HG03575 (cell line): ENCODE results near the gene TAF1B.

Source experiments
- ATAC-seq: cut with Tn5 transposase; IDR thresholded peaks from one replicate; pipeline ENCODE4 v1.9.1; 2021; ENCODE audit not compliant: unreplicated experiment, insufficient number of reproducible peaks, low FRiP score; ENCODE audit errors: extremely low read depth

The TAF1B gene

GRCh38 chr2:9951522-9952285 is 108.4 kb downstream of the TAF1B start, which contains the start of gene GRHL1:
GRHL1 (plus strand) TSS chr2:9951693; CDS start chr2:9951834, 141 bp downstream.
- peak; percentile 57 for ATAC-seq

DNA sequence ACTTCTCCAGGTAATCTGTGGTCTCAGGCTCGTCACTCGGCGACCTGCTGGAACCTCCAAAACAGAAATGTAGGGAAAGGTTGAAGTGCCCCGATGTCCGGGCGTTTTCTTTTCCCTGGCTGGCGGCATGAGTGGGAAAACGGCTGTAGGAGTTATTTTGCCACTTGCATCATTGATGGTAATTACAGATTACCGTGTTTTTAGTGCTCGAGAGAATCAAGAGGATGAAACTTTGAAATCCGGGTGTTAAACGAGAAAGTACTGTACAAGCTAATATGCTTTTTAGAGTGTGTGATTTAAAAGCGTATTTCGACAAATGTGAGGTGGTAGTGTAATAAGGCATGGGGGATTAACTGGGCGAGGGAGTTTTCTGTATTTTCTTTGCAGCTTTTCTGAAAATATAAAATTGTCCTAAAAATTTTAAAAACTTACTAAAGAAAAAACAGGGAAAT is 109.0 kb downstream of the TAF1B start:
- no peak for ATAC-seq

DNA sequence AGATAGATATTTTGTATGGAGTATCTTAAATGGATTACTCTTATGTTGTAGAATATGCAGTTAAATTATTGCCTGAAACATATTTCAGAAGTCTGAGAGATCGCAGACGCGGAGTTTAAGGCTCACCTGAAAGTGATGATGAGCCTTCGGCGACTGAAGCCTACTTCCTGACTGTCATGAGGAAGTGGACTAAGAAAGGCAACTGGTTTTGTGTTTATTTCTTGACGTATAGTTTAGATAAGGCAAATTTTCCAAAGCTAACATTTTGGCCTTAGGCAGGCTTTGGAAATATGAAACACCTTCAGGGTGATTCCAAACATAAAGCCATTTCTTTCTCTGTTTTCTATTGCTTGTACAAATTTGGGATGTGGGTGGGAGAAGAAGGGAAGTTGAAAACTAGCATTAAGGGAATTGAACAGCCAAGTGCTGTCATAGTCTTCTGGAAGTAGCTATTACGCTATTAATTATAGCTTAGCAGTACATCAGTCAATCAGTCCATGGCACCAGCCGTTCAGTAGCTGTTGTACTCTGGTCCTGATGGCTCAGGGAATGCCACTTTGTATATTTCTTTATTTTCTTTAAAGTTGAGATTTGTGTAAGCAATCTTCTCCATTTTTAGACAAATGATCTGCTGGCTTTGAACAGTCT is 109.7 kb downstream of the TAF1B start:
- ATAC-seq, result no peak

DNA sequence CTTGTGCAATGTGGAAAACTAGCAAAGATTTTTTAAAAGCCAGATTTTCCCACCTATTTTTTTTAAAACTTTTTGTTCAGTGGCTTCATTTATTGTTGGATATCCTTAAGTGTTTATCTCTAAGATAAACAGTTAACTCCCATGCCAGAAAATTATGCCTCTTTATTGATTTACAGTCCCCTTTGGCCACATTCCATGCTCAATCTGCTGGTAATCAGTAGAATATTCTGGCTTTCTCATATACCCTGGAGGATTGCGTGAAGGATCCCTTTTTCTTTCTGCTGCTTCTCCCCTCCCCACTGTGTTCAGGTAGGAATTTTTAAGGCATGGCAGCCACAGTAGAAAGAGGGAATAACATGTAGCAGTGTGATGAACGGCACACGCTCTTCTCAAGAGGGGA is 110.9 kb downstream of the TAF1B start:
- no peak for ATAC-seq

- no peak for ATAC-seq
Observed at GRCh38 chr2:9958057-9958456, 114.8 kb downstream of the TAF1B start.

- ATAC-seq, result no peak
Observed at GRCh38 chr2:9959262-9959661, 116.0 kb downstream of the TAF1B start.

DNA sequence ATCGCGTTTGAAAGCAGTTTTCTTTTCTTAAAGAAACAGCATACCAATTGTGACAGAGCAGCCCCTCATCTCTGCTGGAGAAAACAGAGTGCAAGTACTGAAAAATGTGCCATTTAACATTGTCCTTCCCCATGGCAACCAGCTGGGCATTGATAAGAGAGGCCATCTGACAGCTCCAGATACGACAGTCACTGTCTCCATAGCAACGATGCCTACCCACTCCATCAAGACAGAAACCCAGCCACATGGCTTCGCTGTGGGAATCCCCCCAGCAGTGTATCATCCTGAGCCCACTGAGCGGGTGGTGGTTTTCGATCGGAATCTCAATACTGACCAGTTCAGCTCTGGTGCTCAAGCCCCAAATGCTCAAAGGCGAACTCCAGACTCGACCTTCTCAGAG is 117.7 kb downstream of the TAF1B start:
- no peak for ATAC-seq

GRCh38 chr2:9964334-9964980 is 121.2 kb downstream of the TAF1B start:
- ATAC-seq, result no peak

DNA sequence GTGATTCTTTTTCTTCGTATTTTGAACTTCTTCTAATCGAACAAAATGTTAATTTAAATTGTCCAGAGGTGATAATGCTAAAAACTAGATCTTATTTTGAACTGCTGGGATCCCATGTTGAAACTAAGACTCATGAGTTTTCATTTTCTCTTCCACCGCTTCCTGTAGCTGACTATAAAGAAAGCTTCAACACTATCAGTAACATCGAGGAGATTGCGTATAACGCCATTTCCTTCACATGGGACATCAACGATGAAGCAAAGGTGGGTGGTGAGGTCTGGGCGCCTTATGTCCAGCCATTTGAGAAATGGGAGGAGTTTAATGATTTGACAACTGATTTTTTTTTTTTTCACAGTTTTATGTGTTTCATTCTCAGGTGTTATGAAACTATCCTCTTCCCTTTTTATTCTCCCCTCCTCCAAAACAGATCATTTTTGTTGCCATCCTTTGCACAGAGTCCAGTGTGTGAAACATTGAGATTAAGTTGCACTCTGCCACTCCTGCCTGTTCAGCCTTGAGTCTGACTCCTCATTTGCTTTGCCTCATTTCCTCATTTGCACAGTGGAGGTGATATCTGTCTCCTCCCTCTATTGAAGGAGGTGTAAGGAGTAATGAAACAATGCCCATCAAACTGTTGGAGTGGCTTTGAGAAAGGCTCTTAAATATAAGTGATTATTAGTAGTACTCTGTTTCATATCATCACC is 122.0 kb downstream of the TAF1B start:
- no peak for ATAC-seq

DNA sequence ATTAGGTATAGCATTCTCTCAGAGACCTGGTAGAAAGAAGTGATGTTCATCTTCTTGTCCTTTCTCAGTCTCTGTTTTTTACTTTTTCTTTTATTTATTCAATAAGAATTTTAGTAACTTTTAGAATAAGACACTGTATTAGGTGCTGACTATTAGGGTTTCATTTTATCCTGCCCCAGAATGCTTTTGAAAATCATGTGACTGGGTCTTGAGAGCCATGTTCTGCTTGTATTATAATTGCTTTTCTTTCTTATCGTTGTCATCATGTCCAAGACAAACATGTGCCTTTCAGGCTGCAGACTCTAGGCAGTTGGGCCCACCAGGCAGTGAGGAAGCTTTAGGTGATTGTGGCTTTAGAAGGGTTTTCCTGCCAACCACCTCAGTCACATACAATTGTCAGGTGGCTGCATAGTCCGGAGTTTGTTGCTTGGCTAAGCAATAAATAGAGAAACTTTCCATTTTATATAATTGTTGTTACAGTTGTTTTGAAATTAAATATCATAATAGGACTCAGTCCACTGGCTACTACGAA is 123.3 kb downstream of the TAF1B start:
- no peak for ATAC-seq

- no peak for ATAC-seq
Observed at GRCh38 chr2:9967053-9967775, 123.9 kb downstream of the TAF1B start.

GRCh38 chr2:9968553-9969497 is 125.6 kb downstream of the TAF1B start:
- no peak for ATAC-seq

GRCh38 chr2:9970200-9971044 is 127.1 kb downstream of the TAF1B start:
- ATAC-seq, result no peak

GRCh38 chr2:9971105-9971818 is 128.0 kb downstream of the TAF1B start:
- ATAC-seq, result no peak

DNA sequence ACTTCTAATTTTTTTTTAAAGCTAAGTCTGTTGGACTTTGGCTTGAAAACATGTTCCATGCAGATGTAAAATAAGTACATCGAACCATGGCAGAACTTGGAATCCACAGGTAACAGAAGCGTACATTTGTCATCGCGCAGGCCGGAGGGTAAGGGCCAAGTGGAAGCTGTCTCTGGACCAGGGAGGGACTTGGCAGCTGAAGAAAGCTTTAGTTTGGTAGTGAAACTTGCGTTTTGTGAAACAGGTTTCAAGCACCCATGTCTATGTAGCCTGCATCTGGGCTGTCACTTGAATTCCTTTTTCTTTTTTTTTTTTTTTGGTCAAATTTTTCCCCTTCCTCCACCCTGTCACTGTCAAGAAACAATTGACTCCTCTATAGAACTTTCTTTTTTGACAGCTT is 128.6 kb downstream of the TAF1B start:
- ATAC-seq, result no peak
